HEK293T (cell line): Measurements from ENCODE around the gene ISX.

Experiments
- CTCF ChIA-PET: fragments of 350-600 bp; formaldehyde crosslinking; extraction: SDS; loops from one replicate; lab custom pipeline; 2021; ENCODE audit warnings: antibody characterized with exemption, inconsistent platforms; lab: Yijun Ruan, JAX
- POLR2A ChIA-PET: fragments of 350-600 bp; formaldehyde crosslinking; extraction: SDS; loops from one replicate; lab custom pipeline; 2020; ENCODE audit warnings: antibody characterized with exemption, inconsistent platforms; lab: Yijun Ruan, JAX
- DNase-seq: peaks from one replicate; pipeline ENCODE4 v3.0.0; 2012; ENCODE audit warnings: mixed read lengths; ENCODE audit errors: extremely low spot score
- ARNT ChIP-seq: fragments of 450-650 bp; IDR thresholded peaks from 2 replicates; pipeline ENCODE4 v1.6.1; 2017; ENCODE audit warnings: mild to moderate bottlenecking
- BHLHE40 ChIP-seq: fragments of 450-650 bp; IDR thresholded peaks from 2 replicates; pipeline ENCODE4 v1.6.1; 2016; ENCODE audit warnings: mild to moderate bottlenecking, moderate library complexity, borderline replicate concordance
- CTBP1 ChIP-seq: fragments of 450-650 bp; IDR thresholded peaks from 2 replicates; pipeline ENCODE4 v1.6.1; 2016; ENCODE audit warnings: borderline replicate concordance
- ELF4 ChIP-seq: fragments of 450-650 bp; IDR thresholded peaks from 2 replicates; pipeline ENCODE4 v1.6.1; 2017; ENCODE audit warnings: antibody characterized with exemption
- FOXA1 ChIP-seq: fragments of 450-650 bp; IDR thresholded peaks from 2 replicates; pipeline ENCODE4 v1.6.1; 2016; ENCODE audit warnings: mild to moderate bottlenecking
- FOXK2 ChIP-seq: fragments of 450-650 bp; IDR thresholded peaks from 2 replicates; pipeline ENCODE4 v1.6.1; 2016; ENCODE audit warnings: mild to moderate bottlenecking
- FOXM1 ChIP-seq: fragments of 450-650 bp; IDR thresholded peaks from 2 replicates; pipeline ENCODE4 v1.6.1; 2017; ENCODE audit warnings: mild to moderate bottlenecking, borderline replicate concordance
- HDGF ChIP-seq: fragments of 450-650 bp; IDR thresholded peaks from 2 replicates; pipeline ENCODE4 v1.6.1; 2017; ENCODE audit warnings: antibody characterized with exemption, borderline replicate concordance
- L3MBTL2 ChIP-seq: fragments of 450-650 bp; conservative IDR thresholded peaks from 2 replicates; pipeline ENCODE4 v1.6.1; 2016; ENCODE audit warnings: mild to moderate bottlenecking
- LEF1 ChIP-seq: fragments of 450-650 bp; IDR thresholded peaks from 2 replicates; pipeline ENCODE4 v1.6.1; 2017; ENCODE audit warnings: mild to moderate bottlenecking, borderline replicate concordance
- NFRKB ChIP-seq: fragments of 450-650 bp; IDR thresholded peaks from 2 replicates; pipeline ENCODE4 v1.6.1; 2016; ENCODE audit warnings: mild to moderate bottlenecking, moderate library complexity
- SP1 ChIP-seq: fragments of 450-650 bp; IDR thresholded peaks from 2 replicates; pipeline ENCODE4 v1.6.1; 2017
- SUZ12 ChIP-seq: fragments of 450-650 bp; IDR thresholded peaks from 2 replicates; pipeline ENCODE4 v1.6.1; 2016; ENCODE audit warnings: mild to moderate bottlenecking
- TARDBP ChIP-seq: fragments of 450-650 bp; IDR thresholded peaks from 2 replicates; pipeline ENCODE4 v1.6.1; 2016
- ZNF384 ChIP-seq: fragments of 450-650 bp; IDR thresholded peaks from 2 replicates; pipeline ENCODE4 v1.6.1; 2016
- TF ChIP-seq, protein P1 (sequence below): fragments of 450-650 bp; IDR thresholded peaks from 2 replicates; pipeline ENCODE4 v1.6.1; 2016

Gene ISX

DNA sequence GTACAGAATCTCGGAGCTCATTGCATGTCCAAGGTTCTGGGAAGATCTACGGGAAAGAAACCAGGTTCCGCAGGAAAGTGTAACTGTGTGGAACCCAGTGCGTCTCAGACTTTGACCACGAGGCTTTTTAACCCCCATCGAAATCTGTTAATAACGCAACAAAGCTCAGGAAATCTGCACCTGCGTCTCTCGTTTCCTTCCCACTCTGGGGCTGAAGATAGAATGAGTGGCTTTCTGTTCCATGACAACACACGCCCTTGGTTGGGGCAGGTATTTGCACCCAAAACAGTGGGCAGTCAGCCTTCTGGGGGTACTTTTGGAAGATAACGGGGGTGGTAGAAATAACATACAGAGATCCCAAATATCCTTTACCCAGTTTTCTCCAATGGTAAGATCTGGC, 38.5 kb downstream of the ISX start:
- no peak for DNase-seq
- CTCF ChIA-PET: no interaction called here
- POLR2A ChIA-PET: no interaction called here
- TF ChIP-seq BHLHE40 (no peak), TARDBP (no peak), SUZ12 (no peak), CTBP1 (no peak), ZNF384 (no peak), ARNT (no peak), LEF1 (no peak), FOXA1 (no peak), NFRKB (no peak), SP1 (no peak), HDGF (no peak), ELF4 (no peak), FOXM1 (no peak), FOXK2 (no peak), L3MBTL2 (no peak)
- TF ChIP-seq, protein P1, sequence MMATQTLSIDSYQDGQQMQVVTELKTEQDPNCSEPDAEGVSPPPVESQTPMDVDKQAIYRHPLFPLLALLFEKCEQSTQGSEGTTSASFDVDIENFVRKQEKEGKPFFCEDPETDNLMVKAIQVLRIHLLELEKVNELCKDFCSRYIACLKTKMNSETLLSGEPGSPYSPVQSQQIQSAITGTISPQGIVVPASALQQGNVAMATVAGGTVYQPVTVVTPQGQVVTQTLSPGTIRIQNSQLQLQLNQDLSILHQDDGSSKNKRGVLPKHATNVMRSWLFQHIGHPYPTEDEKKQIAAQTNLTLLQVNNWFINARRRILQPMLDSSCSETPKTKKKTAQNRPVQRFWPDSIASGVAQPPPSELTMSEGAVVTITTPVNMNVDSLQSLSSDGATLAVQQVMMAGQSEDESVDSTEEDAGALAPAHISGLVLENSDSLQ: no peak

DNA sequence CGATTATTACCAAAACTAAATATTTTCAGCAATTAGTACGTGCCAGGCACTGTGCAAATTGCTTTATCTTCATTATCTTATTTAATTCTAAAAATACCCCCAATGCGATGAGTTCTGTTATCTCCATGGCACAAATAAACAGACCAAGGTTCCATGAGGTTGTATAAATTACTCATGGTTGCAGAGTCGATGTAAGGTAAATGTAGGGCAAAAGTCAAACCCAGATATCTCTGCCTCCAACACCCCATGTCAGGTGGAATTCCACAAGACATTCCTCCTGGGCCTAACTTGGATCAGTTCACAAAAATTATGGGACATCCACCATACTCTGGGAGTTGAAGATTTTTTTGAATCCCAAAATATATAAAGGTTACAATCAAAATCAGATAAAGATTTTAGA, 43.7 kb downstream of the ISX start:
- TF ChIP-seq SP1: no peak
- TF ChIP-seq CTBP1: no peak
- no peak for TF ChIP-seq FOXK2
- TF ChIP-seq L3MBTL2: no peak
- no peak for TF ChIP-seq BHLHE40
- TF ChIP-seq ZNF384: no peak
- TF ChIP-seq FOXM1: no peak
- no peak for TF ChIP-seq ELF4
- no peak for TF ChIP-seq HDGF
- CTCF ChIA-PET: no interaction called here
- POLR2A ChIA-PET: no interaction called here
- no peak for DNase-seq

DNA sequence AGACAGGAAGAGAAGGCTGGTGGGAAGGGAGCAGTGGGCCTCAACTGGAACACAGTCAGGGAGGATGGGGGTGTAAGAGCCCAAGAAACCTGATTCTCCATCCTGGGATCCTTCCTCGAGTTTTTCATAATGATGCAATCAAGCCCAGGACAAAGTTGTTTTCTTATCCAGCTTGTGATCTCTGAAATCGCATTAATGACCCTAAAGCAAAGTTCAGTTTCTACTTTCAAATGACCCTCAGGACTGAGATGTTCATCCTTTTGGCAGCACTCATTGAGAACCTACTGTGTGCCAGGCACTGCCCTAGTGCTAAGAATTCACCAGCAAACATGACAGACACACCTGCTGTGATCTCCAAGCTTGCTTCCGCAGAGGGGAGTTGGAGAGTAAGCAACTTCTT, 45.3 kb downstream of the ISX start:
- no peak for DNase-seq
- TF ChIP-seq, protein P1: no peak
- TF ChIP-seq ZNF384: no peak
- no peak for TF ChIP-seq FOXM1
- ChIA-PET CTCF (interaction anchor here (0.7 kb wide), 1 partner anchor 21 kb away, joined by 3 read pairs; no protein-coding TSS in a partner anchor), POLR2A (no interaction called here)

DNA sequence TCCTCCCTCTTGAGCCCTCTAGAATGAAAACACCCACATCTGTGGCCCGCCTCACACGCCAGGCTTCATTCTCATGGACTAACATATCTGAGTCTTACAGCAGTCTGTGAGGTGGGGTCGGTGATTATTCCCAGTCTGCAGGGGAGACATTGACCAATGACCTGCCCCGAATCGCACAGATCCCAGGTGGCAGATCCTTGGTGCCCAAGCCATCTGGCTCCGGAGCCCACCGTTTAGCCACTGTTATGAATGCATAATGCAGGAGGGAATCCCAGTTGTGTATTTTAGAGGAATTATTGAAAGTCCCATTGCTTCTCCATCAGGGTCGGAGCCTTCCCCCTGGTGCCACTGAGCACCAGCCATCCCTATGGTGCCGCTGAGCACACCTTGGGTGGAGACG, 47.4 kb downstream of the ISX start:
- CTCF ChIA-PET: no interaction called here
- no peak for TF ChIP-seq SP1
- TF ChIP-seq SUZ12: no peak
- no peak for TF ChIP-seq TARDBP
- TF ChIP-seq ZNF384: no peak
- TF ChIP-seq BHLHE40: no peak
- TF ChIP-seq, protein P1: no peak
- TF ChIP-seq HDGF: no peak
- no peak for TF ChIP-seq ELF4
- no peak for TF ChIP-seq FOXA1
- no peak for TF ChIP-seq NFRKB
- no peak for TF ChIP-seq FOXK2
- TF ChIP-seq L3MBTL2: no peak
- TF ChIP-seq LEF1: no peak
- no peak for TF ChIP-seq CTBP1
- no peak for TF ChIP-seq ARNT
- TF ChIP-seq FOXM1: no peak
- POLR2A ChIA-PET: no interaction called here
- no peak for DNase-seq

DNA sequence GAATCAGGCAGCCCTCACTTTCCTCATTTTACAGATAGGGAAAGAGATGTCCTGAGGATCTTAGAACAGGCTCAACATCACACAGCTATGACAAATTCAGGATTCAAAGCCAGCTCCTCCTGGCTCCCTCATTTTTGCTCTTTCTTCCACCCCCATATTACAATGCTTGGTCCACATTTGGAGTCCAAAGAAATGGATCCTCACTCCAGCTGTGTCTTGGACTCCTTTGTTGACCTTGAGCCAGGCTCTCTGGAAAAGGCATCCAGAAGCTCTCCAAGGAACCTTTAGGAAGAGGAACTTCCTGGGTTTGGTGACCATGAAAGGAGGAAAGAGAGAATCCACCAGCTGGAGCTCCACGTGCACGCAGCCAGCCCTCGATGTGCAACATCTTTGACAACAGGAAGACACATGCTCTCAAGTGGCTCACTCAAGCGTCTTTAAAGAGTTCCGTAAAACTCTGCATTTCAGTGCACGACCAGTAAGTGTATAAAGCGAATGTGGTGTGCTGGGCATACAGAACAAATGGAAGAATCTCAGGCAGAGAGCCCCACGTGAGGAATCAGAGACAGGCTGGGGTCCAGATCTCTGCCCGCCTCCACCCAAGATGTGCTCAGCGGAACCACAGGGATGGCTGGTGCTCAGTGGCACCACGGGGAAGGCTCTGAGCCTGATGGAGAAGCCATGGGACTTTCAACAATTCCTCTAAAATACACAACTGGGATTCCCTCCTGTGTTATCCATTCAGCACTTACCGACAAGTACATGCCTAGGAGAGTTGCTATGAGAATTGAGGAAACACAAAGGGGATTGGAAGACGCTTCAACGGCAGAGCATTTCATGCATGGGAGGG, 48.4 kb downstream of the ISX start:
- CTCF ChIA-PET: interaction anchor here (1.1 kb wide), 1 partner anchor 36 kb away, joined by 3 read pairs; no protein-coding TSS in a partner anchor
- DNase-seq: no peak
- POLR2A ChIA-PET: no interaction called here
- TF ChIP-seq HDGF: no peak
- no peak for TF ChIP-seq FOXK2
- no peak for TF ChIP-seq ELF4
- no peak for TF ChIP-seq TARDBP
- no peak for TF ChIP-seq SP1
- TF ChIP-seq LEF1: no peak
- TF ChIP-seq, protein P1: no peak

DNA sequence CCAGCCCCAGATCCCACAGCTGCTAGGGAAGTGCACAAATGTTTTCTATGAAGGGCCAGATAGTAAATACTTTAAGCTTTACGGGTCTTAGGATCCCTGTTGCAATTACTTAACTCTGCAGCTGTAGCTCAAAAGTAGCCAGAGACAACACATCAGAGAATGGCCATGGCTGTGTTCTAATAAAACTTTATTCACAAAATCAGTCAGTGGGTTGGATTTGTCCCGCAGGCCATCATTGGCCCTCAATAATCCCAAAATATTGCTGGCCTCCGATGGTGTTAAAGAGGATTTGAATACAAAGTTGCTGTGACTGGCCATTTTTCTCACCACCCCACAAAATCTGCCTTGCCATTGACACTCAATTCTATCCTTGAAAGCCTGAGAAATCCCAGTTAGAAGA, 49.6 kb downstream of the ISX start:
- no peak for DNase-seq
- TF ChIP-seq TARDBP: no peak
- TF ChIP-seq FOXM1: no peak
- no peak for TF ChIP-seq HDGF
- no peak for TF ChIP-seq SUZ12
- TF ChIP-seq NFRKB: no peak
- no peak for TF ChIP-seq ELF4
- no peak for TF ChIP-seq FOXK2
- no peak for TF ChIP-seq BHLHE40
- TF ChIP-seq CTBP1: no peak
- TF ChIP-seq LEF1: no peak
- TF ChIP-seq, protein P1: no peak
- TF ChIP-seq ARNT: no peak
- no peak for TF ChIP-seq ZNF384
- no peak for TF ChIP-seq L3MBTL2
- TF ChIP-seq SP1: no peak
- TF ChIP-seq FOXA1: no peak
- ChIA-PET POLR2A (no interaction called here), CTCF (interaction anchor here (0.6 kb wide), 1 partner anchor 1055 kb away, joined by 3 read pairs; no protein-coding TSS in a partner anchor)
